Vagina (tissue), 2 donors: ENCODE measurements around the gene KCNH3.

ENCODE experiments used
- POLR2A ChIP-seq, 2 donors: fragments of 450-650 bp; IDR thresholded peaks; one replicate each; pipeline ENCODE4 v1.6.1; 2017; ENCODE audit warnings: antibody characterized with exemption in 2 of 2, mild to moderate bottlenecking in 2 of 2, moderate library complexity in 2 of 2
- POLR2AphosphoS5 ChIP-seq, 2 donors: sonication (generic); formaldehyde crosslinking; IDR thresholded peaks; one replicate each; pipeline ENCODE4 v1.9.0; 2017; ENCODE audit warnings: antibody characterized with exemption in 2 of 2, mild to moderate bottlenecking in 2 of 2, low read depth in 1 of 2; ENCODE audit not compliant: insufficient read depth in 1 of 2

- TF ChIP-seq POLR2A (IDR thresholded peaks at IDR 0.05), result no peak
- TF ChIP-seq POLR2AphosphoS5 (IDR thresholded peaks at IDR 0.05; ENCODE audit: insufficient read depth in 1 of 2, low read depth in 1 of 2), result no peak
These were observed 7.1 kb upstream of the KCNH3 start for GRCh38 chr12:49531745-49532144.
